ENCODE results near the gene CHGA. TPM values are rescaled to one million over a fixed set of nuclear protein-coding genes. Genes with fewer than 3 reads are reported as not detected.

Gene CHGA
- total RNA-seq, 1 donor from 2014 or later: not detected

DNA sequence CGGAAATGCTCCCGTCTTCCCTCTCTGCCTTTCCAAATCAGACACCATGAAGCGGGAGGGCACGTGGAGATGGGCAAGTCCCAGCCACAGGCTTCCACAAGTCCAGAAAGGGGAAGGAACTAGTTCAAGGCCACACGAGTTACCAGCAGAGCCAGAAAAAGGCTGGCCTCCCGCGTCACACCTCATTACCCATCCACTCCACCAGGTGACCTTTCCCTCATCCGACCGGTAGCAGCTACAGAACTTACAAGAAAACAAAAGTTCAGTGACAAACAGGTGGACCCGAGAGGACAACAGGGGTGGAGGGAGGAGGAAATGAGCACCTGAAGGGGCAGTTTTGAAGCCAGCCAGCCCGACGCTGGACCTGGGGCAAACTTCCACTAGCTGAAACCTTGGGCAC lies 46.9 kb downstream of the CHGA start:
- no peaks in the 10 kb centered on the region for H3K27me3 ChIP-seq (ENCODE audit: control insufficient read depth, insufficient read depth, low read length)
- no peak for DNase-seq (ENCODE audit: low read depth)
- TF ChIP-seq, protein P1, sequence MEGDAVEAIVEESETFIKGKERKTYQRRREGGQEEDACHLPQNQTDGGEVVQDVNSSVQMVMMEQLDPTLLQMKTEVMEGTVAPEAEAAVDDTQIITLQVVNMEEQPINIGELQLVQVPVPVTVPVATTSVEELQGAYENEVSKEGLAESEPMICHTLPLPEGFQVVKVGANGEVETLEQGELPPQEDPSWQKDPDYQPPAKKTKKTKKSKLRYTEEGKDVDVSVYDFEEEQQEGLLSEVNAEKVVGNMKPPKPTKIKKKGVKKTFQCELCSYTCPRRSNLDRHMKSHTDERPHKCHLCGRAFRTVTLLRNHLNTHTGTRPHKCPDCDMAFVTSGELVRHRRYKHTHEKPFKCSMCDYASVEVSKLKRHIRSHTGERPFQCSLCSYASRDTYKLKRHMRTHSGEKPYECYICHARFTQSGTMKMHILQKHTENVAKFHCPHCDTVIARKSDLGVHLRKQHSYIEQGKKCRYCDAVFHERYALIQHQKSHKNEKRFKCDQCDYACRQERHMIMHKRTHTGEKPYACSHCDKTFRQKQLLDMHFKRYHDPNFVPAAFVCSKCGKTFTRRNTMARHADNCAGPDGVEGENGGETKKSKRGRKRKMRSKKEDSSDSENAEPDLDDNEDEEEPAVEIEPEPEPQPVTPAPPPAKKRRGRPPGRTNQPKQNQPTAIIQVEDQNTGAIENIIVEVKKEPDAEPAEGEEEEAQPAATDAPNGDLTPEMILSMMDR (IDR thresholded peaks at IDR 0.05; ENCODE audit: insufficient read depth, low read length, poor library complexity, severe bottlenecking): no peak
- no peaks in the 10 kb centered on the region for H3K36me3 ChIP-seq (ENCODE audit: control insufficient read depth, insufficient read depth, low read length)
- no peak overlapping the region for H3K4me3 ChIP-seq (ENCODE audit: low read depth, low read length)

DNA sequence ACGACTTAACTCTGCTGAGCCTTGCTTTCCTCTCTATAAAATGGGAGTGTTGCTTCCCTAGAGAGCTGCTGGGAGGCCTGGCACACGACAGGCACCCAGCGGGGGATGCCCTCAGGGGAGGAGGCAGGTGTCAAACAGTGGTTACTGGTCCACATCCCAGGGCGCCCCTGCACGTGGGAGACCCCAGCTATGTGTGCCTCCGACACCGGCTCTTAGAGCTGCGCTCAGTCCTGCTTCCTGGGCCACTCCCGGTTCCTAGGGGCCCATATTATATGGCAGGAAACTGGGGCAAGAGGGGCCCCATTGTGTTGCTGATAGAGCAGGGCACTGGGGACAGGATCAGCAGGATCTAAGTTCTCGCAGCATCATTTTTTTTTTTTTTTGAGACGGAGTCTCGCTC lies 47.3 kb downstream of the CHGA start:
- no peaks in the 10 kb centered on the region for H3K36me3 ChIP-seq (ENCODE audit: control insufficient read depth, insufficient read depth, low read length)
- H3K4me3 ChIP-seq (ENCODE audit: low read depth, low read length): no peak overlapping the region
- TF ChIP-seq, protein P1 (IDR thresholded peaks at IDR 0.05; ENCODE audit: insufficient read depth, low read length, poor library complexity, severe bottlenecking): no peak
- DNase-seq (ENCODE audit: low read depth): no peak
- no peaks in the 10 kb centered on the region for H3K27me3 ChIP-seq (ENCODE audit: control insufficient read depth, insufficient read depth, low read length)

DNA sequence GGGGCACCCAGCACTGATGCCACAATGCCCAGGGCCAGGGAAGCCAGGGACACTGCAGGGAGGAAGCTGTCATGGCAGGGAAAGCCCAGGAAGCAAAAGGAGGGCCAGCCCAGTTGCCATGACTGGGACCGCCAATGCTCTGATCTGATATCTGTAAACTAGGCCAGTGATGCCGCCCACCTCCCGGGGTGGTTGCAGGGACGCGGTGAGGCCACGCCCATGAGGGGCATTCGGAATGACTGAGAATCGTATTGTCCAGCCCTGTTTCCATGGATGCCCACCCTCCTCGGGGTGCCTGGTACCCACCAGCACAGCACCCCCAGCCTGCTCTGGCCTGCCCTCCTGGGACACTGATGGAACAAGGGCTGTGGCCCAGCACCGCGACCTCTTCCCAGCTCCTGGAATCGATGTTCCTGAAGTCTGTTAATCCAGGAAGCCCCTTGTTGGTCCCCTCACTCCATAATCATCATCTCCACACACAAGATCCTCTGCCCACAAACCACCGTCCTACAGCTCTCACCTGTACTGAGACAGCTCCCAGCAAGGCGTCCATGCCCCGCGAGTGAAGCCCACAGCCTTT lies 48.7 kb downstream of the CHGA start:
- Histone ChIP-seq H3K27me3 (ENCODE audit: control insufficient read depth, insufficient read depth, low read length) (no peaks in the 10 kb centered on the region), H3K4me3 (ENCODE audit: low read depth, low read length) (no peak overlapping the region), H3K36me3 (ENCODE audit: control insufficient read depth, insufficient read depth, low read length) (no peaks in the 10 kb centered on the region)
- no peak for DNase-seq (ENCODE audit: low read depth)
- TF ChIP-seq, protein P1 (IDR thresholded peaks at IDR 0.05; ENCODE audit: insufficient read depth, low read length, poor library complexity, severe bottlenecking): no peak

DNA sequence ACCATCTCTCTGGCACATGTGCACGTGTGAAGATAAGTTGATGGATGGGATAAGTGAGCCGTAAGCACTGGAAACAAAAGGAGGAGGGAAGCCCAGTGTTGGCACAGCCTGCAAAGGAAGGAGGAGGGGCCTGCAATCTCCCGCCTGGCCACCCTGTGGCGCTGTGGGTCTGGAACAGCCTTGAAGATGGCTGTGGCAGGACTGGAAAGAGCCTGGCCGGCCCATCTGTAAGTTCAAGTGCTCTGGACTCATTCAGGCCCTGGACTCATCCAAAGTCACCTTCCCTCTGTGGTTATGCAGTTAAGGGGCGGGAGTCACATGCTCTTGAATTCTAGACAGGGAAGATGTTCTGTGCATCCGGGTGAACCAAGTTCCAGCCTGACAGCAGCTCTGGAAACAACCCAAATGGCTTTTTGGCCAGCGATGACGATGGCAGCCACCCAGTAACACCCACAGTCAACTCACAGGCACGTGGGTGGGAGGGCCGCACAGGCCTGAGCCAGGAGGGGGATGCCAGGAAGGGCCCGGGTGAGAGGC lies 50.4 kb downstream of the CHGA start:
- Histone ChIP-seq H3K36me3 (ENCODE audit: control insufficient read depth, insufficient read depth, low read length) (no peaks in the 10 kb centered on the region), H3K27me3 (ENCODE audit: control insufficient read depth, insufficient read depth, low read length) (no peaks in the 10 kb centered on the region), H3K4me3 (ENCODE audit: low read depth, low read length) (no peak overlapping the region)
- TF ChIP-seq, protein P1 (IDR thresholded peaks at IDR 0.05; ENCODE audit: insufficient read depth, low read length, poor library complexity, severe bottlenecking): peak; percentile 59
- no peak for DNase-seq (ENCODE audit: low read depth)

DNA sequence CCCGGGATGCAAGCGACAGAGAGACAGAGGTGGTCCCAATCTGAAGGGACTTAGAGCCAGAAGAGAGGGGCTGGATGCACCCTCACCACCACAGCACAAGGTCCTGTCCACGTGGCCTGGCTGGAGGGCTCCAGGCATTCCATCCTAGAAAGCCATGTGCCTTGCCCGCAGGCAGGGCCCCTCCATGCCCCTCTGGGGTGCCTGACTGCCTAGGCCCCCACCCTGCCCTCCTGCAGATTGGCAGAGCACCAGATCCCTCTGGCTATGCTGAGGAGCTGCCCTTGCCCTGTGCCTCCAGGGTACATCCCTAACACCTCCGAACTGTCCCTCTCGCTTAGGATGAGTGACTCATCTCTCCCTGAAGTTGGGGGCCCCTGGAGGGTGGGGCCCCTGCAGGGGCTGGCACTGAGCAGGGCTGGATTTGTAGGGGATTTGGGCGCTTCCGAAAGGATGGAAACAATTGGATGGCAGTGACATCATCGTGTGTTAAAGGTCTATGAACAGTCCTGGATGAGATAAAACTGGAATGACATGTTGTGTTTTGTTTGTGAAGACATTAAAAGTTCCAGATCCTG lies 50.9 kb downstream of the CHGA start:
- TF ChIP-seq, protein P1 (IDR thresholded peaks at IDR 0.05; ENCODE audit: insufficient read depth, low read length, poor library complexity, severe bottlenecking): no peak
- no peak for DNase-seq (ENCODE audit: low read depth)
- Histone ChIP-seq H3K36me3 (ENCODE audit: control insufficient read depth, insufficient read depth, low read length) (no peaks in the 10 kb centered on the region), H3K27me3 (ENCODE audit: control insufficient read depth, insufficient read depth, low read length) (no peaks in the 10 kb centered on the region), H3K4me3 (ENCODE audit: low read depth, low read length) (no peak overlapping the region)
